SK-N-SH treated with all-trans-retinoic acid at 6 μM for 48 hours (cell line): ENCODE results near the gene ABHD4.

ENCODE experiments used
- CREB5 ChIP-seq: fragments of 250-450 bp; sonication (Bioruptor Pico); IDR thresholded peaks from 2 replicates; pipeline ENCODE4 v1.5.1; 2020; ENCODE audit warnings: low read depth, mild to moderate bottlenecking, moderate library complexity
- CSDC2 ChIP-seq: fragments of 250-450 bp; sonication (Bioruptor Pico); IDR thresholded peaks from 2 replicates; pipeline ENCODE4 v1.5.0; 2020; ENCODE audit warnings: mild to moderate bottlenecking, moderate library complexity
- CSRNP3 ChIP-seq: fragments of 250-450 bp; sonication (Bioruptor Pico); IDR thresholded peaks from 2 replicates; pipeline ENCODE4 v1.5.1; 2021; ENCODE audit warnings: mild to moderate bottlenecking, moderate library complexity
- GLIS3 ChIP-seq: fragments of 250-450 bp; sonication (Bioruptor Pico); IDR thresholded peaks from 2 replicates; pipeline ENCODE4 v1.5.0; 2020; ENCODE audit warnings: mild to moderate bottlenecking, moderate library complexity
- ZFP3 ChIP-seq: fragments of 250-450 bp; sonication (Bioruptor Pico); IDR thresholded peaks from 2 replicates; pipeline ENCODE4 v1.5.0; 2020; ENCODE audit warnings: mild to moderate bottlenecking, moderate library complexity
- ZFP30 ChIP-seq: fragments of 450-650 bp; formaldehyde crosslinking; IDR thresholded peaks from 2 replicates; pipeline ENCODE4 v1.5.0; 2022; ENCODE audit warnings: mild to moderate bottlenecking, moderate library complexity
- ZNF70 ChIP-seq: fragments of 450-650 bp; formaldehyde crosslinking; IDR thresholded peaks from 2 replicates; pipeline ENCODE4 v1.5.0; 2020; ENCODE audit warnings: mild to moderate bottlenecking, moderate library complexity
- ZNF8 ChIP-seq: fragments of 450-650 bp; formaldehyde crosslinking; IDR thresholded peaks from 2 replicates; pipeline ENCODE4 v1.5.0; 2020; ENCODE audit warnings: mild to moderate bottlenecking, moderate library complexity

- no peak for TF ChIP-seq ZFP3 (CRISPR knock-in tag)
- TF ChIP-seq CSRNP3 (CRISPR knock-in tag), result no peak
- TF ChIP-seq ZNF70, result no peak
- no peak for TF ChIP-seq GLIS3
- TF ChIP-seq CSDC2 (CRISPR knock-in tag), result no peak
- no peak for TF ChIP-seq ZFP30 (CRISPR knock-in tag)
- TF ChIP-seq CREB5 (CRISPR knock-in tag), result no peak
- TF ChIP-seq ZNF8, result no peak
These were observed 55.0 kb downstream of the ABHD4 start for GRCh38 chr14:22653012-22653621.
